ENCODE data around the gene MEIOC. TPM values are rescaled to one million over a fixed set of nuclear protein-coding genes. Genes with fewer than 3 reads are reported as not detected.

MEIOC gene
- total and polyA plus RNA-seq, 2 of the 8 experiments (the other 6 are each of a cell fraction or from before 2014, with no cell fraction given): 4.2 to 4.8 TPM

DNA sequence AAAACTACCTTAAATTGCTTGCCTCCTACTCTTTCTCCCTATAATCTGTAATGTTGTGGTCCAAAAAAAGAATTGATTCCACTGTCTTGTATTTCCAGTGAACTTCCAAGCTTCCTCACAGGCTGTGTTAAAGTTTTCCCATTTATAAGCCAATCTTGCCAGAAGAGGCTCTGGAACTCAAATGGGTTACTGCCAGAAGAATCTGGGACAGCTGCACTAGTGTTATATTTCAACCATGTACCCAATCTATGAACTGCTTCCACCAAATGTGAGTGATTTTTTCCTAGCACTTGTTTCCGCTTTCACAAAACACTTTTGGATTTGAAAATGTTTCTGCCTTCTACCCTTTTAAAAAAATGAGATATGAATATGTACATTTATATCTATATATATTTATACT, 31.5 kb downstream of the MEIOC start:
- Histone ChIP-seq H3K56ac (replicated peaks; ENCODE audit: insufficient read length, low read depth, low read length) (no peak overlapping the region), H3K9ac (replicated peaks in 1 of 4; ENCODE audit: extremely low read depth in 1 of 4, low read depth in 3 of 4, low read length in 3 of 4) (no peak overlapping the region), H3K23me2 (ENCODE audit: low read depth, low read length) (peaks cover 8% of the 10 kb centered on the region), H3K14ac (ENCODE audit: insufficient read length) (no peak overlapping the region), H3K18ac (ENCODE audit: extremely low read depth, low read length) (no peak overlapping the region), H4K20me1 (replicated peaks in 1 of 2; ENCODE audit: control insufficient read depth in 1 of 2, insufficient read depth in 2 of 2, low read length in 2 of 2) (no peaks in the 10 kb centered on the region), H2BK120ac (replicated peaks; ENCODE audit: low read depth, low read length) (no peak overlapping the region), H3K27me3 (replicated peaks in 1 of 4; ENCODE audit: control insufficient read depth in 3 of 4, extremely low read depth in 1 of 4, insufficient read depth in 3 of 4, low read length in 3 of 4) (no peaks in the 10 kb centered on the region), H2AK5ac (ENCODE audit: low read depth, low read length) (no peak overlapping the region), H3K4ac (replicated peaks; ENCODE audit: insufficient read length, low read depth, low read length) (no peak overlapping the region), H3K4me3 (ENCODE audit: extremely low read depth in 1 of 4, insufficient read depth in 2 of 4, low read depth in 3 of 4, low read length in 4 of 4) (no peak overlapping the region), H2BK5ac (ENCODE audit: low read depth, low read length) (no peak overlapping the region), H3K79me1 (ENCODE audit: low read depth, low read length) (no peaks in the 10 kb centered on the region), H4K5ac (ENCODE audit: insufficient read length, low read depth, low read length) (no peak overlapping the region), H2BK20ac (ENCODE audit: low read length) (no peak overlapping the region), H3K27ac (ENCODE audit: low read depth, low read length) (no peak overlapping the region), H2BK12ac (ENCODE audit: low read depth, low read length) (no peak overlapping the region), H3K9me3 (ENCODE audit: insufficient read depth in 2 of 2, low read depth in 1 of 2, low read length in 1 of 2) (no peaks in the 10 kb centered on the region), H2AFZ (ENCODE audit: low read length) (no peak overlapping the region), H3K4me2 (ENCODE audit: insufficient read depth in 1 of 2, low read depth in 2 of 2, low read length in 2 of 2) (no peak overlapping the region; a peak in 1 of 4 replicates), H3K79me2 (ENCODE audit: control insufficient read depth in 1 of 2, insufficient read depth in 2 of 2, low read length in 2 of 2) (peaks cover 0 to 21% of the 10 kb centered on the region in 2 experiments; a peak in 2 of 4 replicates), H2BK15ac (ENCODE audit: low read length) (no peak overlapping the region), H3K36me3 (ENCODE audit: control insufficient read depth in 2 of 4, insufficient read depth in 4 of 4, low read length in 3 of 4) (peaks cover 3 to 10% (median 7%) of the 10 kb centered on the region in 4 experiments; a peak in 4 of 8 replicates), H3K23ac (ENCODE audit: insufficient read length) (no peak overlapping the region), H4K91ac (replicated peaks; ENCODE audit: insufficient read length, low read length) (no peak overlapping the region), H4K8ac (ENCODE audit: extremely low read depth, insufficient read depth, low read length) (no peak overlapping the region), H3K4me1 (replicated peaks in 1 of 4; ENCODE audit: control insufficient read depth in 3 of 4, insufficient read depth in 4 of 4, low read length in 3 of 4) (no peaks in the 10 kb centered on the region; a peak in 1 of 7 replicates)
- POLR2A ChIA-PET (ENCODE audit: partially characterized antibody): interaction anchor here (0.7 to 1.3 kb wide), 4 partner anchors 9 to 132 kb away, joined by 3 read pairs; no protein-coding TSS in a partner anchor
- CTCF ChIA-PET (ENCODE audit: partially characterized antibody): interaction anchor here (0.6 to 2.7 kb wide), 4 partner anchors 15 to 554 kb away, joined by 3 to 13 read pairs (median 4); no protein-coding TSS in a partner anchor
- WGBS, 2 experiments (ENCODE audit: extremely low coverage in 1 of 2, insufficient coverage in 1 of 2, insufficient read length in 1 of 2, insufficient replicate concordance in 2 of 2, low coverage in 1 of 2, low lambda C conversion rate in 2 of 2, missing lambda C conversion rate in 1 of 2): 96% methylated on average over 1 of the region's 1 CpG; no CpG with 5 or more reads in 1 of the 2 experiments
- DNase-seq (ENCODE audit: low read depth in 1 of 2, low spot score in 2 of 2): no peak
- no peak for FAIRE-seq
- TF ChIP-seq SIN3A (conservative IDR thresholded peaks at IDR 0.05 in 1 of 2, IDR thresholded peaks at IDR 0.05 in 1 of 2; ENCODE audit: low read depth in 1 of 2, low read length in 2 of 2): no peak
- no peak for TF ChIP-seq HDAC6 (IDR thresholded peaks at IDR 0.05; ENCODE audit: low read depth, low read length)
- TF ChIP-seq, protein P1, sequence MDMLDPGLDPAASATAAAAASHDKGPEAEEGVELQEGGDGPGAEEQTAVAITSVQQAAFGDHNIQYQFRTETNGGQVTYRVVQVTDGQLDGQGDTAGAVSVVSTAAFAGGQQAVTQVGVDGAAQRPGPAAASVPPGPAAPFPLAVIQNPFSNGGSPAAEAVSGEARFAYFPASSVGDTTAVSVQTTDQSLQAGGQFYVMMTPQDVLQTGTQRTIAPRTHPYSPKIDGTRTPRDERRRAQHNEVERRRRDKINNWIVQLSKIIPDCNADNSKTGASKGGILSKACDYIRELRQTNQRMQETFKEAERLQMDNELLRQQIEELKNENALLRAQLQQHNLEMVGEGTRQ (IDR thresholded peaks at IDR 0.05; ENCODE audit: low read length): no peak
- no peak for TF ChIP-seq MAX (IDR thresholded peaks at IDR 0.05)
- TF ChIP-seq BCL11A (IDR thresholded peaks at IDR 0.05; ENCODE audit: low read depth in 2 of 2, low read length in 2 of 2): no peak
- no peak for TF ChIP-seq CTBP2 (IDR thresholded peaks at IDR 0.05; ENCODE audit: borderline replicate concordance, insufficient read depth, insufficient read length, low read length)
- no peak for TF ChIP-seq SP1 (IDR thresholded peaks at IDR 0.05; ENCODE audit: low read depth, low read length)
- TF ChIP-seq CEBPB (IDR thresholded peaks at IDR 0.05; ENCODE audit: low read depth, low read length): no peak
- TF ChIP-seq NRF1 (IDR thresholded peaks at IDR 0.05; ENCODE audit: low read depth, low read length): no peak
- TF ChIP-seq KDM4A (IDR thresholded peaks at IDR 0.05; ENCODE audit: low read depth, low read length, severe bottlenecking): no peak
- no peak for TF ChIP-seq BRCA1 (IDR thresholded peaks at IDR 0.05; ENCODE audit: low read depth, low read length)
- TF ChIP-seq JUND (IDR thresholded peaks at IDR 0.05; ENCODE audit: low read length): no peak
- no peak for TF ChIP-seq RXRA (IDR thresholded peaks at IDR 0.05; ENCODE audit: insufficient read depth, low read depth, low read length)

Measured in H1 (cell line).